ENCODE data around the gene PDZK1IP1. TPM values are rescaled to one million over a fixed set of nuclear protein-coding genes. Genes with fewer than 3 reads are reported as not detected.

The PDZK1IP1 gene
- total RNA-seq, 4 donors from 2014 or later = 121 to 267 (median 125) TPM

- TF ChIP-seq POLR2A (IDR thresholded peaks at IDR 0.05) = no peak
- WGBS, 2 donors = 67 to 82% methylated on average over 7 of the region's 7 CpGs
- H3K4me3 ChIP-seq (ENCODE audit: low read depth, poor library complexity, severe bottlenecking) = no peak overlapping the region
- DNase-seq (ENCODE audit: low spot score in 2 of 2) = peak in 1 of 2 donors; percentile 69
- intact Hi-C loops (cut with DNase I; ENCODE audit: low total_unique reads) = loop anchor here (5.0 kb wide), 2 partner anchors 245 to 540 kb away; no protein-coding TSS in a partner anchor
These were observed 7.7 kb downstream of the PDZK1IP1 start for GRCh38 chr1:47181955-47182675.

- peak in 1 of 2 donors; percentile 75 for DNase-seq (ENCODE audit: low spot score in 2 of 2)
- TF ChIP-seq POLR2A (IDR thresholded peaks at IDR 0.05) (no peak), CTCF (IDR thresholded peaks at IDR 0.05) (no peak)
- no peak overlapping the region for H3K4me3 ChIP-seq (ENCODE audit: low read depth, poor library complexity, severe bottlenecking)
- intact Hi-C loops (cut with DNase I; ENCODE audit: low total_unique reads) = loop anchor here (5.0 kb wide), 2 partner anchors 246 to 541 kb away; no protein-coding TSS in a partner anchor
- 68 to 70% methylated on average over 17 to 18 of the region's 18 CpGs for WGBS, 2 donors
These were observed 8.5 kb downstream of the PDZK1IP1 start for GRCh38 chr1:47181095-47181954.

- WGBS, 2 donors = 68 to 71% methylated on average over 3 of the region's 3 CpGs
- intact Hi-C loops (cut with DNase I; ENCODE audit: low total_unique reads) = loop anchor here (5.0 kb wide), 2 partner anchors 247 to 542 kb away; no protein-coding TSS in a partner anchor
These were observed 9.2 kb downstream of the PDZK1IP1 start for GRCh38 chr1:47180603-47181094.

GRCh38 chr1:47179988-47180563, 9.8 kb downstream of the PDZK1IP1 start:
- peak in 1 of 2 donors; percentile 61 for DNase-seq (ENCODE audit: low spot score in 2 of 2)
- TF ChIP-seq POLR2A (IDR thresholded peaks at IDR 0.05) (no peak), CTCF (IDR thresholded peaks at IDR 0.05) (no peak)
- H3K4me3 ChIP-seq (ENCODE audit: low read depth, poor library complexity, severe bottlenecking) = no peak overlapping the region
- 39 to 69% methylated on average over 3 of the region's 3 CpGs for WGBS, 2 donors
- intact Hi-C loops (cut with DNase I; ENCODE audit: low total_unique reads) = loop anchor here (5.0 to 10.0 kb wide), 3 partner anchors 247 to 542 kb away; no protein-coding TSS in a partner anchor

More at GRCh38 chr1:47180603-47181094, 9.2 kb downstream of the PDZK1IP1 start:
- TF ChIP-seq CTCF (IDR thresholded peaks at IDR 0.05) (no peak), POLR2A (IDR thresholded peaks at IDR 0.05) (no peak)
- peak in 1 of 2 donors; percentile 45 for DNase-seq (ENCODE audit: low spot score in 2 of 2)
- no peak overlapping the region for H3K4me3 ChIP-seq (ENCODE audit: low read depth, poor library complexity, severe bottlenecking)

GRCh38 chr1:47179017-47179987, 10.5 kb downstream of the PDZK1IP1 start:
- peak in 1 of 3 donors; percentile 88 for TF ChIP-seq CTCF (IDR thresholded peaks at IDR 0.05)
- no peak for TF ChIP-seq POLR2A (IDR thresholded peaks at IDR 0.05)
- peak; percentile 81 to 97 for DNase-seq (ENCODE audit: low spot score in 2 of 2)
- intact Hi-C loops (cut with DNase I; ENCODE audit: low total_unique reads) = loop anchor here (10.0 kb wide), 1 partner anchor 425 kb away; no protein-coding TSS in a partner anchor
- H3K4me3 ChIP-seq (ENCODE audit: low read depth, poor library complexity, severe bottlenecking) = peak overlapping the region; percentile 17
- 2 to 4% methylated on average over 25 to 27 of the region's 30 CpGs for WGBS, 2 donors

All from lower leg skin (tissue), 4 donors.